Tibial nerve (tissue), 4 donors: ENCODE measurements around the gene NUDT19. TPM values are rescaled to one million over a fixed set of nuclear protein-coding genes. Genes with fewer than 3 reads are reported as not detected.
"Not testable (repeated sequence)": the region's sequence is repeated elsewhere in the genome, so short reads cannot be mapped to it uniquely, and the experiment has no call there.

Source experiments
- DNase-seq, 2 donors: peaks; one replicate each; pipeline ENCODE4 v3.0.0-alpha.2; 2019; ENCODE audit warnings: low spot score in 2 of 2
- H3K27ac ChIP-seq, 4 donors: fragments of 200-600 bp; sonication (generic) in 3 of 4; one replicate each; pipeline ENCODE4 v1.5.1; 2017 to 2019; ENCODE audit warnings: mild to moderate bottlenecking in 1 of 4
- H3K27me3 ChIP-seq, 2 donors: fragments of 200-600 bp; sonication (generic) in 1 of 2; one replicate each; pipeline versions ENCODE4 v1.5.1 to v1.6.0; 2017 to 2019
- H3K36me3 ChIP-seq, 3 donors: fragments of 200-600 bp; sonication (generic); one replicate each; pipeline ENCODE4 v1.5.1; 2018 to 2019
- H3K4me1 ChIP-seq, 4 donors: fragments of 200-600 bp; sonication (generic) in 3 of 4; one replicate each; pipeline ENCODE4 v1.5.1; 2017 to 2019
- H3K4me3 ChIP-seq, 4 donors: fragments of 200-600 bp; sonication (generic) in 3 of 4; one replicate each; pipeline ENCODE4 v1.5.1; 2017 to 2019; ENCODE audit warnings: mild to moderate bottlenecking in 1 of 4, moderate library complexity in 1 of 4
- H3K9me3 ChIP-seq, 4 donors: fragments of 200-600 bp; sonication (generic) in 3 of 4; one replicate each; pipeline ENCODE4 v1.5.1; 2017 to 2019
- EP300 ChIP-seq, 2 donors: sonication (generic); formaldehyde crosslinking; IDR thresholded peaks; one replicate each; pipeline ENCODE4 v1.6.1; 2017; ENCODE audit warnings: antibody characterized with exemption in 2 of 2, mild to moderate bottlenecking in 1 of 2
- POLR2A ChIP-seq, 2 donors: fragments of 450-650 bp; IDR thresholded peaks; one replicate each; pipeline ENCODE4 v1.6.1; 2017; ENCODE audit warnings: antibody characterized with exemption in 2 of 2, mild to moderate bottlenecking in 2 of 2, moderate library complexity in 2 of 2
- WGBS, 2 donors: methylation state at CpG; one replicate each; pipeline ENCODE4 v1.1.5; 2018; 5-methylcytosine and 5-hydroxymethylcytosine counted together
- total RNA-seq, 4 donors: library from RNA; depleted of rRNA; stranded (reverse); fragments of >200 nt; gene quantifications; one replicate each; pipeline ENCODE4 v1.1.0, GENCODE V29; 2016
- TF ChIP-seq, protein P1 (sequence below), 5 experiments: fragments of 200-600 bp in 3 of 5; fragments of 450-650 bp in 2 of 5; sonication (generic) in 3 of 5; IDR thresholded peaks; one replicate each; pipeline ENCODE4 v1.5.1; 2016 to 2019; ENCODE audit warnings: antibody characterized with exemption in 5 of 5, mild to moderate bottlenecking in 3 of 5, moderate library complexity in 2 of 5

Gene NUDT19
- total RNA-seq, 4 donors from 2014 or later = 4.2 to 8.6 (median 5.8) TPM

DNA sequence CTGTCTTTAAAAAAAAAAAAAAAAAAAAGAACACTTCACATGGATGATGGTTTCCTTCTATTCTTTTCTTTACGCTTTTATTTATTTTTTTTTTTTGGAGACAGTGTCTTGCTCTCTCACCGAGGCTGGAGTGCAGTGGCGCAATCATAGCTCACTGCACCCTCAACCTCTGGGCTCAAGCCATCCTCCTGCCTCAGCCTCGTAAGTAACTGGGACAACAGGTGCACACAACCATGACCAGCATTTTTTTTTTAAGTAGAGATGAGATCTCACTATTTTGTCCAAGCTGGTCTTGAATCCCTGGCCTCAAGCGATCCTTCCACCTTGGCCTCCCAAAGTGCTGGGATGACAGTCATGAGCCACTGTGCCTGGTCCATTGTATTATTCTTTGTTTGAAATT, 41.0 kb upstream of the NUDT19 start:
- Histone ChIP-seq H3K4me3 (no peak overlapping the region), H3K27me3 (no peaks in the 10 kb centered on the region), H3K4me1 (peaks cover 0 to 18% (median 0%) of the 10 kb centered on the region in 4 donors), H3K27ac (no peak overlapping the region), H3K9me3 (no peaks in the 10 kb centered on the region), H3K36me3 (peaks cover 0 to 77% (median 9%) of the 10 kb centered on the region in 3 donors)
- no peak for TF ChIP-seq POLR2A (IDR thresholded peaks at IDR 0.05)
- TF ChIP-seq, protein P1, sequence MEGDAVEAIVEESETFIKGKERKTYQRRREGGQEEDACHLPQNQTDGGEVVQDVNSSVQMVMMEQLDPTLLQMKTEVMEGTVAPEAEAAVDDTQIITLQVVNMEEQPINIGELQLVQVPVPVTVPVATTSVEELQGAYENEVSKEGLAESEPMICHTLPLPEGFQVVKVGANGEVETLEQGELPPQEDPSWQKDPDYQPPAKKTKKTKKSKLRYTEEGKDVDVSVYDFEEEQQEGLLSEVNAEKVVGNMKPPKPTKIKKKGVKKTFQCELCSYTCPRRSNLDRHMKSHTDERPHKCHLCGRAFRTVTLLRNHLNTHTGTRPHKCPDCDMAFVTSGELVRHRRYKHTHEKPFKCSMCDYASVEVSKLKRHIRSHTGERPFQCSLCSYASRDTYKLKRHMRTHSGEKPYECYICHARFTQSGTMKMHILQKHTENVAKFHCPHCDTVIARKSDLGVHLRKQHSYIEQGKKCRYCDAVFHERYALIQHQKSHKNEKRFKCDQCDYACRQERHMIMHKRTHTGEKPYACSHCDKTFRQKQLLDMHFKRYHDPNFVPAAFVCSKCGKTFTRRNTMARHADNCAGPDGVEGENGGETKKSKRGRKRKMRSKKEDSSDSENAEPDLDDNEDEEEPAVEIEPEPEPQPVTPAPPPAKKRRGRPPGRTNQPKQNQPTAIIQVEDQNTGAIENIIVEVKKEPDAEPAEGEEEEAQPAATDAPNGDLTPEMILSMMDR (IDR thresholded peaks at IDR 0.05) = no peak
- TF ChIP-seq EP300 (IDR thresholded peaks at IDR 0.05) = no peak
- no peak for DNase-seq
- WGBS, 2 donors = 92 to 95% methylated on average over 5 of the region's 5 CpGs

- Histone ChIP-seq H3K4me3 (no peak overlapping the region), H3K27ac (no peak overlapping the region), H3K4me1 (peaks cover 0 to 18% (median 0%) of the 10 kb centered on the region in 4 donors), H3K27me3 (no peaks in the 10 kb centered on the region), H3K36me3 (peaks cover 0 to 75% (median 4%) of the 10 kb centered on the region in 3 donors), H3K9me3 (no peaks in the 10 kb centered on the region)
- DNase-seq = no peak
- TF ChIP-seq POLR2A (IDR thresholded peaks at IDR 0.05) = no peak
- TF ChIP-seq, protein P1 (IDR thresholded peaks at IDR 0.05) = no peak
- TF ChIP-seq EP300 (IDR thresholded peaks at IDR 0.05) = no peak
- WGBS, 2 donors = 42 to 50% methylated on average over 8 of the region's 8 CpGs
Observed at GRCh38 chr19:32651729-32652140, 39.9 kb upstream of the NUDT19 start.

GRCh38 chr19:32652331-32652730, 39.3 kb upstream of the NUDT19 start:
- not testable (repeated sequence) for H3K27me3 ChIP-seq, H3K27ac ChIP-seq, H3K4me3 ChIP-seq, H3K9me3 ChIP-seq, DNase-seq
- Histone ChIP-seq H3K4me1 (peaks cover 0 to 18% (median 0%) of the 10 kb centered on the region in 4 donors), H3K36me3 (peaks cover 0 to 72% (median 4%) of the 10 kb centered on the region in 3 donors)
- 90 to 95% methylated on average over 13 of the region's 13 CpGs for WGBS, 2 donors

DNA sequence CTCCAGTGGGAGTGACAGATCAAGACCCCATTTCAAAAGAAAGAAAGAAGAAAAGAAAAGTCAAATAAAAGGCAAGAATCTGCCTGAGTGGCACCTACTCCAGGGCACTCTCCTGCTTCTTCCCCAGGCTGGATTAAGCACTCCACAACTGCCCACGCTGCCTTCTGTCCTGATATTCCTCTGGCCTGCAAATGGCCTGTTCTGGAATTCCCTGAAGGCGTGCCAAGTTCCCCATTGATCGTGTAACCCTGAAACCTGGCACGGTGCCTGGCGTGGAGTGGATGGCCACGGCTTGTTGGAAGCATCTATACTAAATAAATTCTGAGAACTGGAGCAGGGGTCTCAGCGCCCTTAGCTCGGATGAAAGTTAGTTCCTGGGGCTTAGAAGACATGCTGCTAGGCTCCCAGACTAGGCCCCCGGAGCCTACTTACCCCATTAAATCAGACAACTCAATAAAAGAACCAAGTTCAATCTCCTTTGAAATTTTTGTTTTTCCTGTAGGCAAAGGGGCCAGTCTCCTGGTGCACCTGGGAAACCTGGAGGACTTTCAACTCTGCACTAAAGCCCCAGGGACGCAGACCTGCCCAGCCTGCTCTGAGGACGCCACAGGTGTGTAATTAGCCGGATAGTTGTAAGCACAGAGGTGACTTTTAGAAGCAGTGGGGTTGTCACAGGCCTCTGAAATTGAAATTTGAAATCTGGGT, 38.6 kb upstream of the NUDT19 start:
- no peak for TF ChIP-seq POLR2A (IDR thresholded peaks at IDR 0.05)
- 50 to 51% methylated on average over 12 of the region's 12 CpGs for WGBS, 2 donors
- peaks cover 0 to 72% (median 4%) of the 10 kb centered on the region in 3 donors for H3K36me3 ChIP-seq
- no peak overlapping the region for H3K27ac ChIP-seq
- no peaks in the 10 kb centered on the region for H3K27me3 ChIP-seq
- H3K4me3 ChIP-seq = no peak overlapping the region
- no peaks in the 10 kb centered on the region for H3K9me3 ChIP-seq
- H3K4me1 ChIP-seq = peaks cover 0 to 18% (median 0%) of the 10 kb centered on the region in 4 donors
- peak in 1 of 2 donors; percentile 17 for DNase-seq

GRCh38 chr19:32653599-32653915, 38.1 kb upstream of the NUDT19 start:
- no peak overlapping the region for H3K4me3 ChIP-seq
- peaks cover 0 to 18% (median 0%) of the 10 kb centered on the region in 4 donors for H3K4me1 ChIP-seq
- peaks cover 0 to 72% (median 0%) of the 10 kb centered on the region in 3 donors for H3K36me3 ChIP-seq
- no peaks in the 10 kb centered on the region for H3K27me3 ChIP-seq
- TF ChIP-seq POLR2A (IDR thresholded peaks at IDR 0.05) (no peak), EP300 (IDR thresholded peaks at IDR 0.05) (no peak)
- TF ChIP-seq, protein P1 (IDR thresholded peaks at IDR 0.05) = no peak
- no peak for DNase-seq
- 89 to 92% methylated on average over 15 of the region's 15 CpGs for WGBS, 2 donors
- no peaks in the 10 kb centered on the region for H3K9me3 ChIP-seq
- no peak overlapping the region for H3K27ac ChIP-seq

DNA sequence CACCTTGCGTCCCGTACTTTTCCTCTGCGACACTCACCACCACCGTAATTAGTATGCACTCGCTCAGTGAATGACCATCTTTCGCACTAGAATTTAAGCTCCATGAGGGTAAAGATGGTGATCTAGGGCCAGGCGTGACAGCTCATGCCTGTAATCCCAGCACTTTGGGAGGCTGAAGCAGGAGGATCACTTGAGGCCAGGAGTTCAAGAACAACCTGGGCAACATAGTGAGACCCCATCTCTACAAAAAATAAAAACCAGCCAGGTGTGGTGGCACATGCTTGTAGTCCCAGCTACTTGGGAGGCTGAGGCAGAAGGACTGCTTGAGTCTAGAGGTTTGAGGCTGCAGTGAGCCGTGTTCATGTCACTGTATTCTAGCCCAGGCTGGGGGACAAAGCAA, 35.2 kb upstream of the NUDT19 start:
- 98 to 99% methylated on average over 8 of the region's 8 CpGs for WGBS, 2 donors
- not testable (repeated sequence) for H3K27ac ChIP-seq, H3K27me3 ChIP-seq, DNase-seq, H3K9me3 ChIP-seq, H3K4me3 ChIP-seq
- peaks cover 0 to 18% (median 0%) of the 10 kb centered on the region in 4 donors for H3K4me1 ChIP-seq
- peaks cover 0 to 55% (median 0%) of the 10 kb centered on the region in 3 donors for H3K36me3 ChIP-seq
